HCT116 (cell line): Measurements from ENCODE around the gene LRRIQ4. TPM values are rescaled to one million over a fixed set of nuclear protein-coding genes. Genes with fewer than 3 reads are reported as not detected.

ENCODE experiments used
- ATAC-seq: fragments of 200-7000 bp; cut with Tn5 transposase; 2 replicates; pipeline ENCODE4 v1.9.1; 2020; ENCODE audit warnings: mild to moderate bottlenecking, moderate library complexity
- BruUV-seq: library from RNA; stranded (reverse); fragments of 400-500 nt; replicated peaks from 2 replicates; lab custom pipeline; 2021; lab: Mats Ljungman, UMichigan
- CTCF ChIA-PET: fragments of 300-600 bp; sonication (Branson Sonifier 250); formaldehyde crosslinking; loops from one replicate; lab custom pipeline; 2021; ENCODE audit warnings: antibody characterized with exemption; lab: Charles Lee
- POLR2A ChIA-PET: fragments of 300-600, 350-600 bp; sonication (Branson Sonifier 250); formaldehyde crosslinking; loops from one replicate; lab custom pipeline; 2021; ENCODE audit warnings: antibody characterized with exemption; lab: Charles Lee
- RAD21 ChIA-PET, 2 experiments: fragments of 300-600 bp; sonication (Branson Sonifier 250); formaldehyde crosslinking; loops; one replicate each; lab custom pipeline; 2023; ENCODE audit warnings: low total read pairs in 2 of 2; ENCODE audit not compliant: uncharacterized antibody in 2 of 2, unreplicated experiment in 2 of 2, low non-redundant PET in 1 of 2; lab: Charles Lee
- DNase-seq: peaks from one replicate; pipeline ENCODE4 v3.0.0-alpha.2; 2010; ENCODE audit warnings: low read depth, low spot score
- H2AFZ ChIP-seq: fragments of 200-600 bp; shearing (Covaris generic), sonication (generic); 2 replicates; pipeline ENCODE4 v1.6.1; 2017; ENCODE audit warnings: low read depth, mixed run types, mixed read lengths, antibody characterized with exemption, low read length; ENCODE audit not compliant: poor library complexity, severe bottlenecking
- H3K27ac ChIP-seq: 2 replicates; pipeline ENCODE4 v1.5.1; 2012; ENCODE audit warnings: low read depth, low read length
- H3K27me3 ChIP-seq: fragments of 200-600 bp; sonication (generic); 2 replicates; pipeline ENCODE4 v1.6.1; 2016; ENCODE audit warnings: mixed run types, low read length, mixed read lengths; ENCODE audit not compliant: insufficient read depth
- H3K36me3 ChIP-seq, 2 experiments: fragments of 200-500 bp in 1 of 2; fragments of 200-600 bp in 1 of 2; sonication (Bioruptor generic) in 1 of 2; sonication (generic) in 1 of 2; 2 replicates each; pipeline versions ENCODE4 v1.5.1 to v1.6.1; 2014 to 2016; ENCODE audit warnings: low read length in 2 of 2, inconsistent platforms in 1 of 2, mixed read lengths in 1 of 2, mixed run types in 1 of 2; ENCODE audit not compliant: insufficient read depth in 2 of 2, control insufficient read depth in 1 of 2
- H3K4me1 ChIP-seq, 2 experiments: fragments of 200-600 bp in 1 of 2; sonication (generic) in 1 of 2; 2 replicates each; pipeline versions ENCODE4 v1.5.1 to v1.6.1; 2012 to 2017; ENCODE audit warnings: low read length in 2 of 2, inconsistent platforms in 1 of 2, mild to moderate bottlenecking in 1 of 2, mixed read lengths in 1 of 2, mixed run types in 1 of 2, moderate library complexity in 1 of 2; ENCODE audit not compliant: insufficient read depth in 2 of 2, control insufficient read depth in 1 of 2
- H3K4me2 ChIP-seq: fragments of 200-600 bp; sonication (generic); 2 replicates; pipeline ENCODE4 v1.6.1; 2017; ENCODE audit warnings: mixed run types, low read length, mixed read lengths
- H3K4me3 ChIP-seq, 2 experiments: fragments of 200-600 bp in 1 of 2; sonication (generic) in 1 of 2; replicated peaks in 1 of 2; 2 replicates each; pipeline ENCODE4 v1.5.1; 2011 to 2016; ENCODE audit warnings: low read length in 2 of 2, control low read depth in 1 of 2, low read depth in 1 of 2, mild to moderate bottlenecking in 1 of 2, mixed read lengths in 1 of 2, mixed run types in 1 of 2
- H3K79me2 ChIP-seq: fragments of 200-600 bp; sonication (generic); 2 replicates; pipeline ENCODE4 v1.6.1; 2017; ENCODE audit warnings: mild to moderate bottlenecking, mixed run types, low read length, moderate library complexity, mixed read lengths; ENCODE audit not compliant: insufficient read depth
- H3K9ac ChIP-seq: fragments of 200-600 bp; sonication (generic); 2 replicates; pipeline ENCODE4 v1.6.1; 2016; ENCODE audit warnings: low read length, mixed read lengths
- H3K9me2 ChIP-seq: fragments of 200-600 bp; sonication (generic), shearing (Covaris generic); 2 replicates; pipeline ENCODE4 v1.6.1; 2017; ENCODE audit warnings: mixed run types, mild to moderate bottlenecking, moderate library complexity; ENCODE audit not compliant: insufficient read depth
- H3K9me3 ChIP-seq, 2 experiments: fragments of 200-500 bp in 1 of 2; fragments of 200-600 bp in 1 of 2; sonication (Bioruptor generic) in 1 of 2; sonication (generic) in 1 of 2; 2 replicates each; pipeline ENCODE4 v1.6.1; 2014 to 2017; ENCODE audit warnings: low read length in 2 of 2, mixed read lengths in 2 of 2, inconsistent platforms in 1 of 2, low read depth in 1 of 2, mild to moderate bottlenecking in 1 of 2, mixed run types in 1 of 2, moderate library complexity in 1 of 2; ENCODE audit not compliant: control insufficient read depth in 1 of 2, insufficient read depth in 1 of 2
- H4K20me1 ChIP-seq: fragments of 200-600 bp; sonication (generic), shearing (Covaris generic); 2 replicates; pipeline ENCODE4 v1.6.1; 2017; ENCODE audit warnings: mixed run types, mild to moderate bottlenecking, moderate library complexity; ENCODE audit not compliant: insufficient read depth
- CEBPB ChIP-seq: IDR thresholded peaks from 2 replicates; pipeline ENCODE4 v1.6.1; 2012; ENCODE audit warnings: low read depth
- EGR1 ChIP-seq: IDR thresholded peaks from 2 replicates; pipeline ENCODE4 v1.6.1; 2012; ENCODE audit warnings: low read depth
- EZH2 ChIP-seq: fragments of 200-600 bp; sonication (generic); IDR thresholded peaks from 2 replicates; pipeline ENCODE4 v1.6.1; 2017; ENCODE audit warnings: antibody characterized with exemption, mixed run types
- EZH2phosphoT487 ChIP-seq: fragments of 200-600 bp; IDR thresholded peaks from 2 replicates; pipeline ENCODE4 v1.6.1; 2018; ENCODE audit warnings: antibody characterized with exemption, borderline replicate concordance
- JUND ChIP-seq: IDR thresholded peaks from 2 replicates; pipeline ENCODE4 v1.6.1; 2012
- MAX ChIP-seq: IDR thresholded peaks from 2 replicates; pipeline ENCODE4 v1.6.1; 2012
- POLR2A ChIP-seq: IDR thresholded peaks from 2 replicates; pipeline ENCODE4 v1.7.0; 2011; ENCODE audit warnings: borderline replicate concordance; ENCODE audit not compliant: insufficient read depth, insufficient read length; ENCODE audit errors: extremely low read depth
- POLR2AphosphoS5 ChIP-seq: IDR thresholded peaks from 2 replicates; pipeline ENCODE4 v1.6.1; 2011; ENCODE audit warnings: mild to moderate bottlenecking, low read depth, low read length, moderate library complexity
- REST ChIP-seq: IDR thresholded peaks from 2 replicates; pipeline ENCODE4 v1.6.1; 2012; ENCODE audit warnings: low read depth
- SP1 ChIP-seq: IDR thresholded peaks from 2 replicates; pipeline ENCODE4 v1.6.1; 2012; ENCODE audit warnings: low read depth
- YY1 ChIP-seq: IDR thresholded peaks from 2 replicates; pipeline ENCODE4 v1.6.1; 2011; ENCODE audit warnings: low read length, low read depth, moderate library complexity, mild to moderate bottlenecking; ENCODE audit not compliant: insufficient replicate concordance; ENCODE audit errors: extremely low read depth
- ZFX ChIP-seq: fragments of 450-650 bp; IDR thresholded peaks from 2 replicates; pipeline ENCODE4 v1.6.1; 2017
- intact Hi-C: fragments of 100-400 bp; cut with micrococcal nuclease; formaldehyde crosslinking; loops from 2 replicates; pipeline ENCODE4 v1.10.0; 2022
- total RNA-seq: library from RNA; stranded (reverse); gene quantifications from one replicate; pipeline ENCODE4 v1.2.1, GENCODE V29; 2021; ENCODE audit not compliant: unreplicated experiment

LRRIQ4 gene
- total RNA-seq, 1 experiment from 2014 or later = not detected

DNA sequence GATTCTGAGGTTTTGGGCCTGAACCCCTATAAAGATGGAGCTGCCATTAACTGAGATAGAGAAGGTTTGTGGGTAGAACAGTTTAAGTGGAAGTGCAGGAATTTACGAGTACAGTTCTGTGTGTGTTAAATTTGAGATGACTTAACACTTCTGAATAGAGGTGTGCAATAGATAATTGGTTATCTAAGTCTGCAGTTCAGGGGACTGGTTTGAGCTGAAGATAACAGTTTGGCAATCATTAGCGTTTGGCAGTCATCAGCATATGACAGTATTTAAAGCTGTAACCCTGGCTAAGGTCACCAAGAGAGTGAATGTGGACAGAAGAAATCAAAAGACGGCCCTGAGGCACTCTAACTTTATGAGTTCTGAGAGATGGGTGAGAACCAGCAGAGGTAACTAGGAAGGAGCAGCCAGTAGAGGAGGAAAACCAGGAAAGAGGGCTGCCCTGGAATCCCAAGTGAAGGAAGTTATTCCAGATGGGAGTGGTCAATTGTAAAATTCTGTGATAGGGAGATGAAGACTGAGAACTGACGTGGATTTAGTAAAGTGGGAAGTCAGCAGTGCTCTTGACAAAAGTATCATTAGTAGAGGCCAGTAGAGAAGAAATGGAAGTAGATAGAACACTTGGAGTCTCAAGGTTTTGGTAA is 31.3 kb upstream of the LRRIQ4 start:
- no peaks in the 10 kb centered on the region for H3K9me2 ChIP-seq
- H3K9ac ChIP-seq = no peak overlapping the region
- H3K4me2 ChIP-seq = no peak overlapping the region
- DNase-seq = no peak
- POLR2A ChIA-PET = no interaction called here
- H3K4me1 ChIP-seq = no peaks in the 10 kb centered on the region
- no peak overlapping the region for H3K4me3 ChIP-seq
- TF ChIP-seq EZH2phosphoT487 (no peak), JUND (no peak), EGR1 (no peak), POLR2A (no peak), CEBPB (no peak), MAX (no peak), YY1 (no peak), ZFX (no peak), EZH2 (no peak), SP1 (no peak), POLR2AphosphoS5 (no peak), REST (no peak)
- TF ChIP-seq, all 23 proteins: peak for 0
- Histone ChIP-seq H2AFZ (no peak overlapping the region), H4K20me1 (no peaks in the 10 kb centered on the region), H3K27ac (no peak overlapping the region), H3K27me3 (no peaks in the 10 kb centered on the region), H3K36me3 (peaks cover 49 to 67% of the 10 kb centered on the region in 2 experiments), H3K9me3 (no peaks in the 10 kb centered on the region), H3K79me2 (peaks cover 32% of the 10 kb centered on the region)
- no peak for ATAC-seq
- intact Hi-C loops = no loop called here
- ChIA-PET RAD21 (no interaction called here), CTCF (no interaction called here)
- no TSS peak for BruUV-seq
